Measurements from ENCODE around the gene PLOD3.
"Not testable (repeated sequence)": the region's sequence is repeated elsewhere in the genome, so short reads cannot be mapped to it uniquely, and the experiment has no call there.

The PLOD3 gene

GRCh38 chr7:101217388-101218235, at the start of gene PLOD3, which contains the start of gene ZNHIT1:
Gene PLOD3 (minus strand): TSS chr7:101217581. CDS start chr7:101217274, 307 bp downstream.
Gene ZNHIT1 (plus strand): TSS chr7:101218165. CDS start chr7:101218196, 31 bp downstream.
- DNase-seq = peak; percentile 91 to 97

GRCh38 chr7:101265622-101266516, 48.5 kb upstream of the PLOD3 start:
- DNase-seq = no peak

- DNase-seq = not testable (repeated sequence)
Measured at GRCh38 chr7:101264102-101264706, 46.8 kb upstream of the PLOD3 start.

- DNase-seq = no peak
Measured at GRCh38 chr7:101258243-101258731, 40.9 kb upstream of the PLOD3 start.

- no peak for DNase-seq
Measured at GRCh38 chr7:101255796-101256195, 38.4 kb upstream of the PLOD3 start.

GRCh38 chr7:101253199-101253598, 35.8 kb upstream of the PLOD3 start:
- not testable (repeated sequence) for DNase-seq

- peak; percentile 91 to 96 for DNase-seq
Measured at GRCh38 chr7:101251871-101252659, 34.7 kb upstream of the PLOD3 start.

- no peak for DNase-seq
Measured at GRCh38 chr7:101250324-101250723, 32.9 kb upstream of the PLOD3 start.

GRCh38 chr7:101248276-101248675, 30.9 kb upstream of the PLOD3 start:
- no peak for DNase-seq

GRCh38 chr7:101245147-101245668, 27.8 kb upstream of the PLOD3 start:
- no peak for DNase-seq

GRCh38 chr7:101244375-101245146, 27.2 kb upstream of the PLOD3 start, which contains the start of gene FIS1:
Gene FIS1 (minus strand): TSS chr7:101245081. CDS start chr7:101245004, 77 bp downstream.
- DNase-seq = peak; percentile 79 to 91

GRCh38 chr7:101243646-101244374, 26.4 kb upstream of the PLOD3 start:
- no peak for DNase-seq

- DNase-seq = no peak
Measured at GRCh38 chr7:101241443-101242349, 24.3 kb upstream of the PLOD3 start.

GRCh38 chr7:101241015-101241363, 23.6 kb upstream of the PLOD3 start:
- DNase-seq = no peak

- DNase-seq = no peak
Measured at GRCh38 chr7:101240226-101241014, 23.0 kb upstream of the PLOD3 start.

GRCh38 chr7:101239951-101240220, 22.5 kb upstream of the PLOD3 start:
- DNase-seq = no peak

- DNase-seq = no peak
Measured at GRCh38 chr7:101239191-101239950, 22.0 kb upstream of the PLOD3 start.
